Neural cell (in vitro differentiated cells): ENCODE results near the gene CIAPIN1. TPM values are rescaled to one million over a fixed set of nuclear protein-coding genes. Genes with fewer than 3 reads are reported as not detected.

Experiments
- H2AFZ ChIP-seq: fragments of 200-600, 300-800 bp; sonication (generic), shearing (Covaris generic); 2 replicates; pipeline ENCODE4 v1.6.0; 2014; ENCODE audit warnings: low read depth, mild to moderate bottlenecking, antibody characterized with exemption, low read length, moderate library complexity
- H3F3A ChIP-seq: fragments of 200-600 bp; shearing (Covaris generic); 2 replicates; pipeline ENCODE4 v1.6.1; 2016; ENCODE audit warnings: mild to moderate bottlenecking, moderate library complexity, mixed read lengths, antibody characterized with exemption, low read length; ENCODE audit not compliant: insufficient read depth, poor library complexity, severe bottlenecking
- H3K27ac ChIP-seq: fragments of 200-600, 300-800 bp; sonication (generic), shearing (Covaris generic); 2 replicates; pipeline ENCODE4 v1.5.1; 2014; ENCODE audit warnings: mild to moderate bottlenecking, low read length, moderate library complexity
- H3K27me3 ChIP-seq: fragments of 300-800, 200-600 bp; sonication (generic), shearing (Covaris generic); 2 replicates; pipeline ENCODE4 v1.6.0; 2014; ENCODE audit warnings: mild to moderate bottlenecking, low read depth, low read length, moderate library complexity; ENCODE audit not compliant: insufficient read depth
- H3K36me3 ChIP-seq: fragments of 300-800, 200-600 bp; sonication (generic), shearing (Covaris generic); 2 replicates; pipeline ENCODE4 v1.5.1; 2014; ENCODE audit warnings: mild to moderate bottlenecking, antibody characterized with exemption, low read length, moderate library complexity; ENCODE audit not compliant: insufficient read depth
- H3K4me2 ChIP-seq: fragments of 300-800, 200-600 bp; sonication (generic), shearing (Covaris generic); 2 replicates; pipeline ENCODE4 v1.6.0; 2014; ENCODE audit warnings: mild to moderate bottlenecking, low read length
- H3K4me3 ChIP-seq: fragments of 300-800, 200-600 bp; sonication (generic), shearing (Covaris generic); 2 replicates; pipeline ENCODE4 v1.5.1; 2014; ENCODE audit warnings: mild to moderate bottlenecking, low read length, moderate library complexity
- H3K79me2 ChIP-seq: fragments of 200-600 bp; shearing (Covaris generic); replicated peaks from 2 replicates; pipeline ENCODE4 v1.6.0; 2014; ENCODE audit warnings: mild to moderate bottlenecking, low read length, moderate library complexity; ENCODE audit not compliant: insufficient read depth
- H3K9ac ChIP-seq: fragments of 300-800, 200-600 bp; sonication (generic), shearing (Covaris generic); 2 replicates; pipeline ENCODE4 v1.6.1; 2016; ENCODE audit warnings: mild to moderate bottlenecking, low read length, mixed read lengths
- H3K9me2 ChIP-seq: fragments of 200-600 bp; shearing (Covaris generic); 2 replicates; pipeline ENCODE4 v1.6.1; 2016; ENCODE audit warnings: mild to moderate bottlenecking, low read length, mixed read lengths; ENCODE audit not compliant: insufficient read depth
- H3K9me3 ChIP-seq: fragments of 200-600, 300-800 bp; sonication (generic), shearing (Covaris generic); 2 replicates; pipeline ENCODE4 v1.6.1; 2016; ENCODE audit warnings: mild to moderate bottlenecking, mixed run types, low read length, moderate library complexity, mixed read lengths
- H4K20me1 ChIP-seq: fragments of 200-600 bp; shearing (Covaris generic); 2 replicates; pipeline ENCODE4 v1.6.1; 2016; ENCODE audit warnings: mild to moderate bottlenecking, mixed run types; ENCODE audit not compliant: insufficient read depth
- EP300 ChIP-seq: fragments of 450-650 bp; conservative IDR thresholded peaks from 2 replicates; pipeline ENCODE4 v1.6.1; 2014; ENCODE audit warnings: antibody characterized with exemption, mild to moderate bottlenecking, moderate library complexity; ENCODE audit not compliant: poor library complexity, severe bottlenecking
- EZH2 ChIP-seq: fragments of 200-600, 300-800 bp; shearing (Covaris generic), sonication (generic); IDR thresholded peaks from 2 replicates; pipeline ENCODE4 v1.6.1; 2014; ENCODE audit warnings: antibody characterized with exemption, low read length, borderline replicate concordance, mild to moderate bottlenecking; ENCODE audit not compliant: insufficient read depth, poor library complexity, severe bottlenecking
- MXI1 ChIP-seq: fragments of 450-650 bp; conservative IDR thresholded peaks from 2 replicates; pipeline ENCODE4 v1.6.1; 2014; ENCODE audit warnings: antibody characterized with exemption, mild to moderate bottlenecking; ENCODE audit not compliant: poor library complexity, severe bottlenecking
- POLR2AphosphoS5 ChIP-seq: IDR thresholded peaks from 2 replicates; pipeline ENCODE4 v1.6.1; 2012
- RAD21 ChIP-seq: fragments of 450-650 bp; conservative IDR thresholded peaks from 2 replicates; pipeline ENCODE4 v1.6.1; 2014; ENCODE audit warnings: antibody characterized with exemption, mild to moderate bottlenecking, moderate library complexity
- REST ChIP-seq: IDR thresholded peaks from 2 replicates; pipeline ENCODE4 v1.6.1; 2012; ENCODE audit warnings: borderline replicate concordance
- SMC3 ChIP-seq: fragments of 450-650 bp; conservative IDR thresholded peaks from 2 replicates; pipeline ENCODE4 v1.6.1; 2014; ENCODE audit warnings: antibody characterized with exemption, mild to moderate bottlenecking, moderate library complexity; ENCODE audit not compliant: poor library complexity
- TAF1 ChIP-seq: IDR thresholded peaks from 2 replicates; pipeline ENCODE4 v1.6.1; 2012; ENCODE audit warnings: low read depth
- polyA minus RNA-seq: library from RNA; depleted of rRNA, polyadenylated mRNA; stranded (reverse); fragments of >200 nt; gene quantifications from 2 replicates; pipeline ENCODE4 v1.2.3, GENCODE V29; 2014
- polyA plus RNA-seq: library from polyadenylated mRNA; depleted of rRNA; stranded (reverse); fragments of >200 nt; gene quantifications from 2 replicates; pipeline ENCODE4 v1.2.3, GENCODE V29; 2014
- TF ChIP-seq, protein P1 (sequence below): fragments of 450-650 bp; IDR thresholded peaks from 2 replicates; pipeline ENCODE4 v1.5.1; 2014; ENCODE audit warnings: antibody characterized with exemption, mild to moderate bottlenecking, moderate library complexity; ENCODE audit not compliant: poor library complexity, severe bottlenecking

Gene CIAPIN1
- polyA plus RNA-seq (117 and 131 TPM in 2 replicates), polyA minus RNA-seq (74.2 and 82.3 TPM in 2 replicates)

DNA sequence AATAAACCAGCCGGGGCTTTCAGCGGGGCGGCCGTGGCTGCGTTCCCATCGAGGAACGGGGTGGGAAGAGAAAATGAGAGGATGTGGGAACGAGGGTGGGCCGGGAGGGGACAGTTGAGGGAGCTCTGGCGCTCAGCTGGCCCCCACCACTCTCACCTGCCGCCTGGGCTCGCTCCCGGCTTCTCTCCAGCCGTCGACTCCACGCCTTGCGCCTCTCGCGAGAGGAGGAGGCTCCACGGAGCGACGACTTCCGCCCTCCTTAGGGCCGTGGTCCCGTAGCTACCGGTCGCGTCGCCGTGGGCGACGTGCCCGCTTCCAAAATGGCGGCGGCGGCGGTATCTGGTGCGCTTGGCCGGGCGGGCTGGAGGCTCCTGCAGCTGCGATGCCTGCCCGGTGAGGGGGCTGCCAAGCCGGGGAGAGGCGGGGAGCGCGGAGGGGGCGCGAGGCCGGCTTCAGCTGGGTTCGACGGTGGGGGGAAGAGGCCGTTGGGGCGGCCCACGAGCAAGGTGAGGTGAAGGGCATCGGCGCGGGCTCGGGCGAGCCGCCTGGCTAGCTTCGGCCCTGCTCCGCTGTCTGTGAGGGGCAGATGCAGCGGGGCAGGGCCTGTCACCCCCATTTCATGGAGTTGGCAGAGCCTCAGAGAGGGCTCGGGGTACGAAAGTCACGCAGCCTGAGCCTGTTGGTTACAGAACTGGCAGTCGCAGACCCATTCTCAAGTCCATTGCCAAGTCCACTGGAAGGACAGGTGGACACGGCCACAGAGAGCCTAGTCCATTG is at the start of gene CIAPIN1, which contains the start of gene COQ9:
TSS of gene CIAPIN1 (minus strand) at position 200 of the 777 bp plus-strand sequence. CDS start 6,457 bp downstream, outside the sequence.
TSS of gene COQ9 (plus strand) at position 294 of the 777 bp plus-strand sequence. CDS start at position 321, 27 bp downstream.
- H4K20me1 ChIP-seq: no peaks in the 10 kb centered on the region
- H3K27me3 ChIP-seq: no peaks in the 10 kb centered on the region
- no peaks in the 10 kb centered on the region for H3K9me3 ChIP-seq
- H3K4me3 ChIP-seq: peak within 1 kb of the TSS; percentile 97
- H3K36me3 ChIP-seq: no peaks in the 10 kb centered on the region
- TF ChIP-seq TAF1: peak; percentile 100
- TF ChIP-seq MXI1: peak; percentile 92
- no peak for TF ChIP-seq EZH2
- TF ChIP-seq EP300: peak; percentile 32
- TF ChIP-seq, protein P1, sequence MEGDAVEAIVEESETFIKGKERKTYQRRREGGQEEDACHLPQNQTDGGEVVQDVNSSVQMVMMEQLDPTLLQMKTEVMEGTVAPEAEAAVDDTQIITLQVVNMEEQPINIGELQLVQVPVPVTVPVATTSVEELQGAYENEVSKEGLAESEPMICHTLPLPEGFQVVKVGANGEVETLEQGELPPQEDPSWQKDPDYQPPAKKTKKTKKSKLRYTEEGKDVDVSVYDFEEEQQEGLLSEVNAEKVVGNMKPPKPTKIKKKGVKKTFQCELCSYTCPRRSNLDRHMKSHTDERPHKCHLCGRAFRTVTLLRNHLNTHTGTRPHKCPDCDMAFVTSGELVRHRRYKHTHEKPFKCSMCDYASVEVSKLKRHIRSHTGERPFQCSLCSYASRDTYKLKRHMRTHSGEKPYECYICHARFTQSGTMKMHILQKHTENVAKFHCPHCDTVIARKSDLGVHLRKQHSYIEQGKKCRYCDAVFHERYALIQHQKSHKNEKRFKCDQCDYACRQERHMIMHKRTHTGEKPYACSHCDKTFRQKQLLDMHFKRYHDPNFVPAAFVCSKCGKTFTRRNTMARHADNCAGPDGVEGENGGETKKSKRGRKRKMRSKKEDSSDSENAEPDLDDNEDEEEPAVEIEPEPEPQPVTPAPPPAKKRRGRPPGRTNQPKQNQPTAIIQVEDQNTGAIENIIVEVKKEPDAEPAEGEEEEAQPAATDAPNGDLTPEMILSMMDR: peak; percentile 19
- TF ChIP-seq RAD21: peak; percentile 12
- TF ChIP-seq REST: peak; percentile 96
- TF ChIP-seq SMC3: no peak
- peak; percentile 95 for TF ChIP-seq POLR2AphosphoS5
- no peaks in the 10 kb centered on the region for H3F3A ChIP-seq
- H3K27ac ChIP-seq: peak within 1 kb of the TSS; percentile 90
- peak within 1 kb of the TSS; percentile 97 for H3K9ac ChIP-seq
- H3K79me2 ChIP-seq: peaks cover 23% of the 10 kb centered on the region
- H3K9me2 ChIP-seq: no peaks in the 10 kb centered on the region
- H3K4me2 ChIP-seq: peak within 1 kb of the TSS; percentile 79
- peak within 1 kb of the TSS; percentile 88 for H2AFZ ChIP-seq

DNA sequence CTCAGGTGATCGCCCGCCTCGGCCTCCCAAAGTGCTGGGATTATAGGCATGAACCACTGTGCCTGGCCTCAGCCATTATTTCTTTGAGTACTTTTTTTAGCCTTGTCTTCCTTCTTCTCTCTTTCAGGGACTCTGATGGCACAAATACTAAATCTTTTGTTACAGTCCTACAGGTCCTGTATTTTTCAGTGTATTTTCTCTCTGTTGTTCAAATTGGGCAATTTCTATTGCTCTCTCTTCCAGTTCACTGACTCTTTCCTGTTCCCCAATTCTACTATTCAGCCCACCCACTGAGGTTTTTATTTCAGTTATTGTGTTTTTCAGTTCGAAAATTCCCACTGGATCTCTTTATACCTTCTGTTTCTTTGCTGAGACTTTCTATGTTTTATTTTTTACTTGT is 46.6 kb upstream of the CIAPIN1 start:
- Histone ChIP-seq H3K27me3 (no peaks in the 10 kb centered on the region), H3K4me2 (no peak overlapping the region), H4K20me1 (no peaks in the 10 kb centered on the region), H3F3A (no peaks in the 10 kb centered on the region), H3K9ac (no peak overlapping the region), H2AFZ (no peak overlapping the region), H3K36me3 (no peaks in the 10 kb centered on the region), H3K4me3 (no peak overlapping the region), H3K27ac (no peak overlapping the region), H3K9me3 (no peaks in the 10 kb centered on the region), H3K79me2 (no peaks in the 10 kb centered on the region), H3K9me2 (no peaks in the 10 kb centered on the region)
- TF ChIP-seq EP300 (no peak), REST (no peak), RAD21 (no peak), MXI1 (no peak), EZH2 (no peak), POLR2AphosphoS5 (no peak), TAF1 (no peak), SMC3 (no peak)
- TF ChIP-seq, protein P1: no peak
